ENCODE results near the gene ZNF569. TPM values are rescaled to one million over a fixed set of nuclear protein-coding genes. Genes with fewer than 3 reads are reported as not detected.

Gene ZNF569
- polyA plus RNA-seq, 1 donor from 2014 or later, result 21.6 TPM

- H3K9me3 ChIP-seq (ENCODE audit: low read length), result no peaks in the 10 kb centered on the region
- H3K9me2 ChIP-seq (ENCODE audit: insufficient read depth, low read length), result no peaks in the 10 kb centered on the region
- H3K27me3 ChIP-seq (ENCODE audit: insufficient read depth, low read depth, low read length), result no peaks in the 10 kb centered on the region
- no peak overlapping the region for H3K27ac ChIP-seq (ENCODE audit: low read length)
- H3F3A ChIP-seq (ENCODE audit: insufficient read depth, low read length, poor library complexity, severe bottlenecking), result no peaks in the 10 kb centered on the region
- H3K9ac ChIP-seq (ENCODE audit: low read length), result no peak overlapping the region
- TF ChIP-seq RAD21 (conservative IDR thresholded peaks at IDR 0.05) (no peak), MXI1 (conservative IDR thresholded peaks at IDR 0.05; ENCODE audit: poor library complexity, severe bottlenecking) (no peak), POLR2AphosphoS5 (IDR thresholded peaks at IDR 0.05) (no peak), EZH2 (IDR thresholded peaks at IDR 0.05; ENCODE audit: borderline replicate concordance, insufficient read depth, low read length, poor library complexity, severe bottlenecking) (no peak), REST (IDR thresholded peaks at IDR 0.05; ENCODE audit: borderline replicate concordance) (no peak), TAF1 (IDR thresholded peaks at IDR 0.05; ENCODE audit: low read depth) (no peak)
- peaks cover 15% of the 10 kb centered on the region for H3K36me3 ChIP-seq (ENCODE audit: insufficient read depth, low read length)
- peaks cover 14% of the 10 kb centered on the region for H3K79me2 ChIP-seq (replicated peaks; ENCODE audit: insufficient read depth, low read length)
- no peak overlapping the region for H2AFZ ChIP-seq (ENCODE audit: low read depth, low read length)
- H3K4me3 ChIP-seq (ENCODE audit: low read length), result no peak overlapping the region
- H4K20me1 ChIP-seq (ENCODE audit: insufficient read depth), result no peaks in the 10 kb centered on the region
- H3K4me2 ChIP-seq (ENCODE audit: low read length), result no peak overlapping the region
Measured at GRCh38 chr19:37511821-37512220, 44.6 kb upstream of the ZNF569 start.

- no peak overlapping the region for H3K4me3 ChIP-seq (ENCODE audit: low read length)
- H2AFZ ChIP-seq (ENCODE audit: low read depth, low read length), result no peak overlapping the region
- H3K36me3 ChIP-seq (ENCODE audit: insufficient read depth, low read length), result peaks cover 15% of the 10 kb centered on the region
- H3K9ac ChIP-seq (ENCODE audit: low read length), result no peak overlapping the region
- H3K79me2 ChIP-seq (replicated peaks; ENCODE audit: insufficient read depth, low read length), result peaks cover 14% of the 10 kb centered on the region
- H3K4me2 ChIP-seq (ENCODE audit: low read length), result no peak overlapping the region
- H3K9me2 ChIP-seq (ENCODE audit: insufficient read depth, low read length), result no peaks in the 10 kb centered on the region
- no peak for TF ChIP-seq EP300 (conservative IDR thresholded peaks at IDR 0.05; ENCODE audit: poor library complexity, severe bottlenecking)
- no peak for TF ChIP-seq REST (IDR thresholded peaks at IDR 0.05; ENCODE audit: borderline replicate concordance)
- TF ChIP-seq TAF1 (IDR thresholded peaks at IDR 0.05; ENCODE audit: low read depth), result no peak
- no peak for TF ChIP-seq RAD21 (conservative IDR thresholded peaks at IDR 0.05)
- TF ChIP-seq MXI1 (conservative IDR thresholded peaks at IDR 0.05; ENCODE audit: poor library complexity, severe bottlenecking), result no peak
- no peak for TF ChIP-seq SMC3 (conservative IDR thresholded peaks at IDR 0.05; ENCODE audit: poor library complexity)
- H4K20me1 ChIP-seq (ENCODE audit: insufficient read depth), result no peaks in the 10 kb centered on the region
- H3K9me3 ChIP-seq (ENCODE audit: low read length), result no peaks in the 10 kb centered on the region
- no peaks in the 10 kb centered on the region for H3K27me3 ChIP-seq (ENCODE audit: insufficient read depth, low read depth, low read length)
- no peaks in the 10 kb centered on the region for H3F3A ChIP-seq (ENCODE audit: insufficient read depth, low read length, poor library complexity, severe bottlenecking)
- H3K27ac ChIP-seq (ENCODE audit: low read length), result no peak overlapping the region
Measured at GRCh38 chr19:37511186-37511585, 43.9 kb upstream of the ZNF569 start.
